Measurements from ENCODE around the gene IQCE.

Gene IQCE

DNA sequence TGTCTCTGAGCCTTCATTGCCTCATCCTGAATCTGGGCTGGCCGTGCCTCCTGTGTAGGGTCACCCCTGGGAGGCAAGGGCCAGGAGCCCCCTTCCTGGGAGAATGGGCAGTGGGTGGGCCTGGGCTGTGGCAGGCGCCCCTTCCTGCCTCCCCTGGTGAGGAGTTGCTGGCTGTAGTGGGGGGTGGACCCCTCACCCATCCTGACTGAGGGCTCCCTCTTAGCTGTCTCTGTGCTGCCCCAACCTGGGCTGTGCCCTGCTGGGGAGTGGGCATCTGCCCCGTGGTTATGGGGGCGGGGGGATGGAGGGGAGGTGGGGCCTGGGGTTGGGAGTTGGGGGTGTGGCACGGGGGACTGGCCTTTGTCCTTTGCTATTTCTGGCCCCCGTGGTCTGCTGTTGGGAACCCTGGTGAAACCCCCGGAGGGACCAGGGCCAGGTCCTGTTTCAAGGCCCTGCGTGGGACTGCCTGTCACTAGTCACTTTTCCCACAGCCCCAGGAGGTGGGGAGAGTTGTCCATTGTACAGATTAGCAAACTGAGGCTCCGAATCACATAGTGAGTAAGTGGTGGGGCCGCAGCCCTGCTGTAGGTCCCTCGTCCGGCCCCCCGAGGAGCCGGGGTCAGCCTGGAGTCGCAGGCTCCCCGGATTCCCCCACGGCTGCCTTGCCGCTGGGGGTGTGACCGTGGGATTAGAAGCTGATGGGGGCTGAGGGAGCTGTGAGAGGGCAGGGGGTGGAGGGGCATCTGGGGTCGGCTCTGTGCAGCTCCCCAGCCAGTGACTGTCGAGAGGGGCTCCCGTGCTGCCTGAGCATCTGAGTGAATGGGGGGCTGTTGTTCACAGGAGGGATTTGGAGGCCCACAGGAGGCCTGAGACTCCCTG is 75.7 kb downstream of the IQCE start:
- DNase-seq (ENCODE audit: low read depth in 1 of 2, low spot score in 1 of 2), result no peak
- no peak for TF ChIP-seq JUND (IDR thresholded peaks at IDR 0.05; ENCODE audit: low read depth)
- in situ Hi-C loops (cut with HindIII; ENCODE audit: low pct_unique_long_range_greater_than_20kb, low sequenced_read_pairs), result no loop called here

DNA sequence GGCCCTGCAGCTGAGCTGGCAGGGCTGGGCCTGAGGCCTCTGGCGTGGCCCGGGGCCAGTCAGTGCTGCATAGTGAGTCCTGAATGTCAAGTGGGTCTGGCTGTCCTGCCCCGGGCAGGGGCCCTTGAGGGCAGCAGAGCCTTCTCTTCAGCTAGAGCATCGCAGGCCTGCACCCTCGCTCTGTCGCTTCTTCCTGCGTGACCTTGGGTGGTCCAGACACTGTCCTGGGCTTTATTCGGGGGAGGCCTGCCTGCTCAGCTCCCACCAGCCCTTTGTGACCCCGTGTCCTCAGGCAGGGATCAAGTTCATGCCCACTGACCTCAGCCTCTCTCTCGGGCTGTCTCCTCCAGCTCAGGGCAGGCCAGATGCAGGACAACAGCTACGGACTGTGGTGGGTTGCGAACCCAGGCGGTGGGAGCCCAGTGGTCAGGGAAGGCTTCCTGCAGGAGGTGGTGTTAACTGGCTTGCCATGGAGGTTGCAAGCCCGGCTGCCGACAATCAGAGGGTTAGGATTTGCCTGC is 76.4 kb downstream of the IQCE start:
- DNase-seq (ENCODE audit: low read depth in 1 of 2, low spot score in 1 of 2), result no peak
- TF ChIP-seq JUND (IDR thresholded peaks at IDR 0.05; ENCODE audit: low read depth), result no peak
- in situ Hi-C loops (cut with HindIII; ENCODE audit: low pct_unique_long_range_greater_than_20kb, low sequenced_read_pairs), result no loop called here

DNA sequence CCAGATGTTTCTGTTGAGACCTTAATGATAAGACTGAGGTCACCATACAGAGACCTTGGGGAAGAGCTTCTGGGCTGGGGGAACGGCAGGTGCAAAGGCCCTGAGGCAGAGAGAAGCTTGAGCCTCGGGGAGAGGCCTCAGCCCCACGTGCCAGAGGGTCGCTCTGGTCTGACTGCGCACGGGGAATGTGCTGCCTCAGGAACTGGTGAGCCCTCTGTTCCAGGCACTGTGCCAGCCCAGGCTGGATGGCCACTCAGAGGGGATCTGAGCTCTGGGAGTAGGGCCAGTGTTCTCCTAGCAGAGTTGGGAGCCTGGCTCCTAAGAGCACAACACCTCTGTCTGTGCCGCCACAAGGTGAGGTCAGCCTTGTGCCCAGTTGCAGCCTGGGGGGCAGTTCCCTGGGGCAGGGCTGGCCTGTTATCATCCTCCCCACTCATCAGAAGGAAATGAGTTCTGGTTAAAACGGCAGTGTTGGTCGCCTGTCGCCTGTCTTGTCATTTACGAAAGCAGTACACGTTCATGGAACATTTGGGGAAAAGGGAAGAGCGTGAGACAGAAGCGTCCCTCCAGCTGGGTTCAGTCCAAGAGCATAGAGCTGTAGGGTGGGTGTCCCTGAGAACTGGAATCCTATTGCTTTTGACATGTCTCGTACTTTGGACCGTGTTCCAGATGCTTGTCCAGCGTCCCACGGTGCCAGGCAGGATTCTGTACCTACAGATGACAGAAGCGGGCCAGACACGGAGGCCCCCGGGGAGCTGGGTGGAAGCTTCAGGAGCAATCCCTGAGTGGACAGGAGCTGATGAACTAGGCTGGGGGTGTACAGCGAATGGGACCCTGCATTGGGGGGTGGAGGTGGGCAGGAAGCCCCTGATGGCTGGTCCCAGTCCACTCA is 77.3 kb downstream of the IQCE start:
- DNase-seq (ENCODE audit: low read depth in 1 of 2, low spot score in 1 of 2), result no peak
- in situ Hi-C loops (cut with HindIII; ENCODE audit: low pct_unique_long_range_greater_than_20kb, low sequenced_read_pairs), result no loop called here
- TF ChIP-seq JUND (IDR thresholded peaks at IDR 0.05; ENCODE audit: low read depth), result no peak

DNA sequence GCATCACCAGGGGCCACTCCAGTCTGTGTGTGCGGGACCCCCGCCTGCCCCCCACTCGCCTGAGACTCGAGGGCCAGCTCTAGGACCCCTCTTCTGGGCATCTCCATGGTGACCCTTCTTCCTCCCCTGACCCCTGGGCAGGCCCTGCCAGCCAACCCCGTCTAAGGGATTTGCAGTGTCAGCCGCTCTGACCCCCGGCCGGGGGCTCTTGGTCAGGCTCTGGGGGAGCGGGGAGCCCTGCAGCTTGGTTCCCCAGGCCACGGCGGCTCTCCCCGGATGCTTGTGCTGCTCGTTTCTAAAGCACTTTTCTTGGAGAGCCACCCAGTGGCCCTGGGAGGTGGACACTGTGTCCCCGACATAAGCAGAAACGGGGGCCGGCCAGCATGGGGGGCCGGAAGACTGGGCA is 78.3 kb downstream of the IQCE start:
- TF ChIP-seq JUND (IDR thresholded peaks at IDR 0.05; ENCODE audit: low read depth), result no peak
- in situ Hi-C loops (cut with HindIII; ENCODE audit: low pct_unique_long_range_greater_than_20kb, low sequenced_read_pairs), result no loop called here
- no peak for DNase-seq (ENCODE audit: low read depth in 1 of 2, low spot score in 1 of 2)

DNA sequence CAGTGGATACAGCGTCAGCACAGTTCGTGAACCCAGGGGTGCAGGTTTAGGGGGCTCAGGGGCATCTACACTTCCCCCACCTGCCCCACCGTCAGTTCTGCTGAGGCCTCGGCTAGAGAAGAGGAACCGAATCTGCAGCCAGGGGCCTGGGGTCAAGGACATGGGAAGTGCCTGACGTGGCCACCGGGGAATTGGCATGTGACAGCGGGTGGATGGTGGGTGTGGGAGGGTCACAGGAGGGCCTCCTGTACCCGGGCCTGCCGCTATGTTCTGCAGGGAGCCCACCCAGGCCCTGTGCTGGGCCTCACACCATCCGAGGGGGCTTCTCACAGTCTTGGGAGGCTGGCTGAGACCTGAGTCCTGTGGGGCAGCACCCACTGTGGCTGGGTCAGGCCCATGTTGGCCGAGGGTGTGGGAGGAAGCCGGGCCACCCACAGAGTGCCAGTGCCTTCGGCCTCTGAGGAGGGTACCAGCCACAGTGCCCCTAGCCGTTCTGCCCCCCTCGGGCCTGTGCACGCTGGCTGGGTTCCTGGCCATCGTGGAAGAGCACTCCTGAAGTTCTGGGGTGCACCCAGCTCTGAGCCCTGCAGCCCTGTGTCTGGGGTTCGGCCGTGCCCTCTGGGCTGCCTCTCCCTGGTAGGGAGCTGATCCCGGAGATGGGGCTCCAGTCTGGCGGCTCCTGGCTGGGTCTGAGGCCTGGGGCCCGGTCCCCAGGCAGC is 78.9 kb downstream of the IQCE start:
- TF ChIP-seq JUND (IDR thresholded peaks at IDR 0.05; ENCODE audit: low read depth), result no peak
- in situ Hi-C loops (cut with HindIII; ENCODE audit: low pct_unique_long_range_greater_than_20kb, low sequenced_read_pairs), result no loop called here
- no peak for DNase-seq (ENCODE audit: low read depth in 1 of 2, low spot score in 1 of 2)

DNA sequence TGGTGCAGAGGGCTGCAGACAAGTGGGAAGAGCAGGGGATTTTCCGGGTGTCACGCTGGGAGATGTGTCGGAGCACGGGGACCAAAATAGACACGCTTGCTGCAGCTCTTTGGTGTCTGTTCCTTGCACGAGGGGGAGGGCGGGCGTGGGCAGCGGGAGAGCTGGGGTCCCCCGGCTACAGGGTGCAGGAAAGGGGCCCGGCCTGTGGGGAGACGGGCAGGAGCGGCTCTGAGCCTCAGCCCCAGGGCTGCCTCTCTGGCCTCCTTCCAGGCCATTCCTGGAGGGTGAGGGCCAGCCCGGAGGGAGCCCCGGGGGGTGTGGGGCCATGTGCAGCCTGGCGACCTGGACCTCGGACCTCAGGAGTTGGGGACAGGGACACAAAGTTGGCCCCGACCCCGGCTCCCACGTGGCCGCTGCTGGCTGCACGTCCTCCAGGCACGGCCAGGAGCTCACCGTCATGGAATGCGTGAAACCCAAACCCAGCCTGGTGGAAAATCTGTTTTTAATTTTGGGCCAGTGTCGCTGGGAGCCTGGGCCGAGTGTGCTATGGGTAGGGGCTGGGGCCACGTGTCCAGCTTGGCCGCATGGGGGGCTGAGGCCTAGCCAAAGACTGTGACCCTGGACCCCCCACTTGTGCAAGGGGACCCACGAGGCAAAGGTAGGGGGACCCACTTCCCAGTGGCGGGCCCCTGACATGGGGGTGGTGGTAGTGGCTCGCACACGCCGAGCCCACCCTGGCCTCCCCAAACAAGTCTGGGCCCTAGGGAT is 79.6 kb downstream of the IQCE start:
- in situ Hi-C loops (cut with HindIII; ENCODE audit: low pct_unique_long_range_greater_than_20kb, low sequenced_read_pairs), result no loop called here
- no peak for DNase-seq (ENCODE audit: low read depth in 1 of 2, low spot score in 1 of 2)

DNA sequence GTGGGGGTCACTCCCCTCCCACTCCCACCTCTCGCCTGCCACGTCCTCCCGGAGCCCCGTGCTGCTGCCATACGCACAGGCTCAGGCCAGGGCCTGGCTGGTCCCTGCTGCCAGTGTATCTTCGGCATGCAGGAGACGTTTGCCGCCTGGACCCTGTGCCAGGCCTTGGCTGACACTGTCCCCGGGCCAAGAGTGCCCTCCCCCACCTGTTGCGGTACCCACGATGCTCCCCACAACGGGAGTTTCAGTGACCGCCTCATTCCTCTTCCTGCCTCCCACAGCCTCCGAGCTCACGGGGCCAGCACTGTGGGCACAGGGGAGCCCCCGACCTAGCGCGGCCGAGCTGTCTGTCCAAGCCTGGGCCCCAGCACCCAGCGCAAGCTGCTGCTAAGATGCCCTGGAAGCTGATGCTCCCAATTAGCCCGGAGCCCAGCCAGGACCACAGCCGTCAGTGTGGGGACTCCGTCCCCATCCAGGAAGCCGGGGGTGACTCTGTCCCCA is 80.5 kb downstream of the IQCE start:
- in situ Hi-C loops (cut with HindIII; ENCODE audit: low pct_unique_long_range_greater_than_20kb, low sequenced_read_pairs), result no loop called here
- no peak for TF ChIP-seq JUND (IDR thresholded peaks at IDR 0.05; ENCODE audit: low read depth)
- DNase-seq (ENCODE audit: low read depth in 1 of 2, low spot score in 1 of 2), result no peak

More for the DNA sequence above, 79.6 kb downstream of the IQCE start:
- no peak for TF ChIP-seq JUND (IDR thresholded peaks at IDR 0.05; ENCODE audit: low read depth)

DNA sequence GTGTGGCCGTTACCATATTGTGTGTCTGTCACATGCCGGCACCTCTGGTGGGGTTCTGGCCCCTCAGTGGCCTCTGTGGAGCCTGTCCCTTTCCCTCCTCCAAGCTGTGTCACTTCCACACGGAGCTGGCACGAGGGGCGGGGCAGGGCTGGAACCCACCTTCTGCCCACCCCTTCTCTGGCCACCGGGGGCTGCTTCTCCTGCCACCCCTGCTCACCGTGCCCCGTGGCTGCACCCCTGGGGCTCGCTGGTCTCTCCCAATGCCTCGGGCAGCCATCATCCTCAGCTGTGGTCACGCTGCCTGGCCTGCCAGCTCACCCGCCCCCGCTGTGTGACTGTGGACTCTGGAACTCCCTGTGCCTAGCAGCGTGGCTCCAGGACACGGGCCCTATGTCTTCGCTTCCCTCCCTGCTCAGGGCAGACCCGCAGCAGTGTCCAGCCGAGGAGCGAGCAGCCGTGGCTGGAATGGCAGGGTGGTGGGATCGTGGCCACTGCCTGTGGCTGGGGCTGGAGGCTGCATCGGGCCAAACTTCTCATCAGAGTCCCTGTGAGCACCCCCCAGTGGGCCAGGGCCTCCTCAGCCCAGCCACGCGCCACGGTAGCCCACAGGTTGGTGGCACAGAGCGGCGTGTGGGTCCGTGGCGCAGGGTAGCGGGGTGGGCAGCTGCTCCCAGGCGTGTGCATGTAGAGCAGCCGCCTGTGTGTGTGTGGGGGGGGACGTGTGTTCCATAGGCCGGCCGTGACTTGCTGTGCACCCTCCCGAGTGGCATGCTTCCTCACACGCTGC is 81.1 kb downstream of the IQCE start:
- TF ChIP-seq JUND (IDR thresholded peaks at IDR 0.05; ENCODE audit: low read depth), result no peak
- in situ Hi-C loops (cut with HindIII; ENCODE audit: low pct_unique_long_range_greater_than_20kb, low sequenced_read_pairs), result no loop called here
- DNase-seq (ENCODE audit: low read depth in 1 of 2, low spot score in 1 of 2), result no peak

DNA sequence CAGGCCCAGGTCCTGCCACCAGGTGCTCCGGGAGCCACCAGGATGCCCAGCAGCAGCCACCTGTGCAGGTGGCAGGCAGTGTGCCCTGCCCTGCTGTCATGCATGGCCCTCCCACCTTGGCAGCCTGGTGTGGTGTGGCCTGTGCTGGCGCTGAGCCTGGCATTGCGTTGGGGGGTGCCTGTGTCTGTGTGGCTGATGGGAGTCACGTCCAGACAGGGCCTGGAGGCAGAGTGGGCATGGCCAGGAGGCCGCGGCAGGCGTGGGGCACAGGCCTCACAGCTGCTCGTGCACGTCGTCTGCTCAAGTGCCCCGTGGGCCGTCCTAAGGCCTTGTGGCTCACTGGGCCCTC is 81.7 kb downstream of the IQCE start:
- TF ChIP-seq JUND (IDR thresholded peaks at IDR 0.05; ENCODE audit: low read depth), result no peak

DNA sequence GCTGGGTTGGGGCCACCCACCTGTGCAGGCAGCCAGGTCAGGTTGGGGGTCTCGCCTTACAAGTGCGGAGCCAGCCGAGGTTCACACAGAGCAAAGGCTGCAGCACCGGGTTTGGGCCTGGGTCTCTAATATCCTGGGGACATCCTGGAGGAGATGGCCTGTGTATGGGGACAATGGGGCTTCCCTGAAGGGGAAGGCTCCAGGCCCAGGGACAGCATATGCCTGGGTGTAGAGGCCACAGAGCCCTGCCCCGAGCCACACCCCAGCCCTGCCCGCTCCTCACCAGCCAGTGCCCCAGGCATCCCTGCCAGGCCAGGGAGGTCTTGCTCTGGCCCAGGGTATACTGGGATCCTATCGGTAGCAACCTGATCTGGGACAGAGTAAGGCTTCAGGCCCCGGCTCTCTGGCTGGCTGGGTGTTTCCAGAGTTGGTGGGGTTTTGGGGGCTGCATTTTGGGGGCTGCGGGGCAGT is 82.1 kb downstream of the IQCE start:
- in situ Hi-C loops (cut with HindIII; ENCODE audit: low pct_unique_long_range_greater_than_20kb, low sequenced_read_pairs), result no loop called here
- no peak for DNase-seq (ENCODE audit: low read depth in 1 of 2, low spot score in 1 of 2)
- no peak for TF ChIP-seq JUND (IDR thresholded peaks at IDR 0.05; ENCODE audit: low read depth)

More for the DNA sequence above, 81.7 kb downstream of the IQCE start:
- in situ Hi-C loops (cut with HindIII; ENCODE audit: low pct_unique_long_range_greater_than_20kb, low sequenced_read_pairs), result no loop called here
- peak in 1 of 2 experiments; percentile 39 for DNase-seq (ENCODE audit: low read depth in 1 of 2, low spot score in 1 of 2)
